Mesendoderm (in vitro differentiated cells): ENCODE measurements around the gene KLF8. TPM values are rescaled to one million over a fixed set of nuclear protein-coding genes. Genes with fewer than 3 reads are reported as not detected.
"Not testable (repeated sequence)": the region's sequence is repeated elsewhere in the genome, so short reads cannot be mapped to it uniquely, and the experiment has no call there.

Experiments used
- DNase-seq: peaks from one replicate; pipeline ENCODE4 v3.0.0; 2013
- H2AK5ac ChIP-seq: 2 replicates; pipeline ENCODE4 v1.6.1; 2013; ENCODE audit warnings: low read length, inconsistent platforms
- H2BK120ac ChIP-seq: 2 replicates; pipeline ENCODE4 v1.6.1; 2013; ENCODE audit warnings: low read depth, mild to moderate bottlenecking, low read length, moderate library complexity, mixed read lengths
- H2BK15ac ChIP-seq: replicated peaks from 2 replicates; pipeline ENCODE4 v1.6.1; 2013; ENCODE audit warnings: low read depth, mild to moderate bottlenecking, moderate library complexity
- H2BK5ac ChIP-seq: 2 replicates; pipeline ENCODE4 v1.6.1; 2013; ENCODE audit warnings: low read length, inconsistent platforms
- H3K18ac ChIP-seq: 2 replicates; pipeline ENCODE4 v1.6.1; 2013; ENCODE audit warnings: mild to moderate bottlenecking, low read length, mixed read lengths
- H3K23ac ChIP-seq: one replicate; pipeline ENCODE4 v1.6.1; 2013; ENCODE audit warnings: low read length
- H3K27ac ChIP-seq: 2 replicates; pipeline ENCODE4 v1.5.1; 2013; ENCODE audit warnings: low read depth, mild to moderate bottlenecking, inconsistent platforms, low read length, moderate library complexity
- H3K27me3 ChIP-seq: 2 replicates; pipeline ENCODE4 v1.6.1; 2013; ENCODE audit warnings: low read length, control low read depth, mild to moderate bottlenecking, inconsistent platforms; ENCODE audit not compliant: insufficient read depth, poor library complexity
- H3K36me3 ChIP-seq: 2 replicates; pipeline ENCODE4 v1.6.1; 2013; ENCODE audit warnings: low read length, inconsistent platforms; ENCODE audit not compliant: control insufficient read depth, insufficient read depth
- H3K4ac ChIP-seq: one replicate; pipeline ENCODE4 v1.6.1; 2013; ENCODE audit warnings: low read depth, mild to moderate bottlenecking, low read length, moderate library complexity
- H3K4me1 ChIP-seq: 2 replicates; pipeline ENCODE4 v1.6.1; 2013; ENCODE audit warnings: low read depth, low read length, inconsistent platforms; ENCODE audit not compliant: control insufficient read depth
- H3K4me2 ChIP-seq: 2 replicates; pipeline ENCODE4 v1.6.1; 2013; ENCODE audit warnings: low read length
- H3K4me3 ChIP-seq: 2 replicates; pipeline ENCODE4 v1.5.1; 2013; ENCODE audit warnings: mild to moderate bottlenecking, low read length
- H3K56ac ChIP-seq: one replicate; pipeline ENCODE4 v1.6.1; 2013; ENCODE audit warnings: low read length
- H3K79me1 ChIP-seq: 2 replicates; pipeline ENCODE4 v1.6.1; 2013; ENCODE audit warnings: low read length, inconsistent platforms
- H3K79me2 ChIP-seq: 2 replicates; pipeline ENCODE4 v1.6.1; 2013; ENCODE audit warnings: mild to moderate bottlenecking, low read length; ENCODE audit not compliant: control insufficient read depth, insufficient read depth
- H3K9ac ChIP-seq: 2 replicates; pipeline ENCODE4 v1.6.1; 2013; ENCODE audit warnings: low read length, inconsistent platforms
- H4K5ac ChIP-seq: one replicate; pipeline ENCODE4 v1.6.1; 2013; ENCODE audit warnings: low read length
- H4K8ac ChIP-seq: one replicate; pipeline ENCODE4 v1.6.1; 2013; ENCODE audit warnings: low read depth, mild to moderate bottlenecking, control low read depth, low read length, moderate library complexity
- WGBS: extraction: QIAGEN DNeasy Blood & Tissue Kit; methylation state at CpG from one replicate; pipeline ENCODE4 v1.1.7; 2013; ENCODE audit warnings: low lambda C conversion rate, missing lambda C conversion rate; ENCODE audit not compliant: insufficient coverage; ENCODE audit errors: extremely low coverage; 5-methylcytosine and 5-hydroxymethylcytosine counted together
- polyA plus RNA-seq, 2 experiments: library from polyadenylated mRNA; stranded (reverse); fragments of 200-250 nt; gene quantifications; one replicate each; pipeline ENCODE4 v1.2.3, GENCODE V29; 2013

The KLF8 gene
- 9.6 TPM for polyA plus RNA-seq (2013, experiment 1 of 2)
- 9.0 TPM for polyA plus RNA-seq (2013, experiment 2 of 2)

DNA sequence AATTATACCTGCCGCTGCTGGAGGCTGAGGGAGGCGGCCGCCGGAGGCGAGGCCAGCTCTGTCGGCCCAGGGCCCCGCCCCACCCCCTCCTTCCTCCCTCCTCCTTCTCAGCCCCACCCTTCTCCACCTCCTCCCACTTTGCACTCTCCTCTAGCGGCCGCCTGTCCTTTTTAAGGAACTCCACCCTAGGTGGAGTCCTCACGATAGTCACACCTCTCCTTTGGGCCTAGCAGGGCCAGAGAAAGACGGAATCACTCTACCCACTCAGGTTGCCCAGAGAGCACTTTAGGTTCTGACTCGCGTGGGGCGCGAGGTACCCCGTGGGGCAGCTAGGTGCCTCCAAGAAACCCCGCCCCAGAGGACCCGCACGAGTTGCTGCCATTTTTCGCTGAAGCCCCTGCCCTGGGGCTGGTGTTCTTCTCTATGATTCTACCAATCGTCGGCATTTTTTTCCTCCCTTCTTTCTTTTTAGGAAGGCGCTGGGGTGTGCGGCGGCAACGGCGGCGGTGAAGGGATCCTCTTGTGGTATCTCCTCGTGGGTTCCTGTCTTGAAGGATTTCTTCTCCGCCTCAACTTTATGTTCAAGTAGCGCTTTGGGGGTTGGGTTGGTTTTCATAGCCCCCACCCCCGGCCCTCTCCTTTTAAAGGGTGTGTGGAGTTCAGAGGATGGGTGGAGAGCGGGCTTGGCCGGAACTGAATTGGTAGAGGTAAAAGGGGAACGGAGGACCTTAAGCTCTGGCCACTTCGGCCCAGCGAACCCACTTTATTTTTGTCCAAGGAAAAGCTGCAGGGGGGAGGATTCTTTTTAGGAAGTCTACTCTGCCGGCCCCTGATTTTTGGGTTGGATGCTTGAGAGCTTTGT lies at the start of gene KLF8:
TSS of gene KLF8 (plus strand) at position 136 of the 862 bp plus-strand sequence. CDS start 979 bp downstream, outside the sequence.
- Histone ChIP-seq H2BK15ac (no peak within 1 kb of the TSS), H4K5ac (no peak within 1 kb of the TSS), H3K79me2 (peaks cover 8% of the 10 kb centered on the region), H3K9ac (peak within 1 kb of the TSS; percentile 77), H3K4ac (peak within 1 kb of the TSS; percentile 81), H3K4me1 (no peaks in the 10 kb centered on the region), H3K79me1 (no peaks in the 10 kb centered on the region), H2AK5ac (no peak within 1 kb of the TSS), H3K27me3 (no peaks in the 10 kb centered on the region), H3K18ac (peak within 1 kb of the TSS; percentile 94), H3K23ac (no peak within 1 kb of the TSS), H3K36me3 (no peaks in the 10 kb centered on the region), H2BK120ac (no peak within 1 kb of the TSS), H3K4me3 (peak within 1 kb of the TSS; percentile 62), H4K8ac (no peak within 1 kb of the TSS), H3K56ac (peak within 1 kb of the TSS; percentile 71), H3K27ac (peak within 1 kb of the TSS; percentile 83), H3K4me2 (peak within 1 kb of the TSS; percentile 50), H2BK5ac (no peak within 1 kb of the TSS)
- WGBS = no CpG with 5 or more reads among the region's 38 CpGs
- peak; percentile 90 for DNase-seq

- H3K79me2 ChIP-seq, H3K56ac ChIP-seq, H2BK120ac ChIP-seq, H3K27me3 ChIP-seq, H3K4me1 ChIP-seq, H2BK15ac ChIP-seq, DNase-seq, H3K23ac ChIP-seq, H2BK5ac ChIP-seq, H2AK5ac ChIP-seq, H3K4me2 ChIP-seq, H4K5ac ChIP-seq, H3K9ac ChIP-seq, H3K4me3 ChIP-seq, H3K36me3 ChIP-seq, H3K18ac ChIP-seq, H3K4ac ChIP-seq, H3K79me1 ChIP-seq, H4K8ac ChIP-seq, H3K27ac ChIP-seq: not testable (repeated sequence)
- no CpG with 5 or more reads among the region's 2 CpGs for WGBS
Observed at GRCh38 chrX:56206945-56207344, 25.2 kb upstream of the KLF8 start.

DNA sequence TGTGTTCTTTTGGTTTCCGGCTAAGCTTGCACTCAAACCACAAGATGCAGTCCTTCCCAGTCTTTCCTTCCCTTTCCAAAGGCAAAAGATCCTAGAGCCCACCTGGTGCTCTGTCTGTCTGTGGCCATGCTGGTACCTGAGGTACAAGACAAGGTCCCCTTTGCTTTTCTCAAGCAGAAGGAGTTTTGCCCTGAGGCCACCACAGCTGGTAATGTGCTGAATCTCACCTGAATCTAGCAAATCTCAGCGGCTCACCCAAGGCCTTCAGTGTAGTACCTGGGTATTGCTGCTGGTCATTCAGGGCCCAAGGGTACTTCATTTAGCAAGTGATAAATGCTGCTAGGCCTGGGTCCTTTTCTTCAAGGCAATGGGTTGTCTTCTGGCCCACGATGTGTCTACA lies 20.5 kb upstream of the KLF8 start:
- Histone ChIP-seq H2BK120ac (no peak overlapping the region), H3K27ac (no peak overlapping the region), H3K79me1 (no peaks in the 10 kb centered on the region), H2BK15ac (no peak overlapping the region), H3K56ac (no peak overlapping the region), H4K5ac (no peak overlapping the region), H3K4me1 (no peaks in the 10 kb centered on the region), H3K18ac (no peak overlapping the region), H3K23ac (no peak overlapping the region), H4K8ac (no peak overlapping the region), H3K27me3 (no peaks in the 10 kb centered on the region), H3K4me3 (no peak overlapping the region), H3K4me2 (no peak overlapping the region), H3K4ac (no peak overlapping the region), H3K9ac (no peak overlapping the region), H2BK5ac (no peak overlapping the region), H3K79me2 (no peaks in the 10 kb centered on the region), H2AK5ac (no peak overlapping the region), H3K36me3 (no peaks in the 10 kb centered on the region)
- WGBS = no CpG with 5 or more reads among the region's 3 CpGs
- no peak for DNase-seq

- Histone ChIP-seq H3K4me1 (no peaks in the 10 kb centered on the region), H2AK5ac (no peak overlapping the region), H2BK5ac (no peak overlapping the region), H3K9ac (no peak overlapping the region), H2BK15ac (no peak overlapping the region), H3K27me3 (no peaks in the 10 kb centered on the region), H3K36me3 (no peaks in the 10 kb centered on the region), H3K79me2 (no peaks in the 10 kb centered on the region), H3K4me2 (no peak overlapping the region), H3K4ac (no peak overlapping the region), H3K18ac (no peak overlapping the region), H4K5ac (no peak overlapping the region), H3K79me1 (no peaks in the 10 kb centered on the region), H4K8ac (no peak overlapping the region), H3K4me3 (no peak overlapping the region), H3K56ac (no peak overlapping the region), H2BK120ac (no peak overlapping the region), H3K23ac (no peak overlapping the region), H3K27ac (no peak overlapping the region)
- no peak for DNase-seq
- no CpG with 5 or more reads among the region's 1 CpG for WGBS
Observed at GRCh38 chrX:56216332-56216731, 15.8 kb upstream of the KLF8 start.

DNA sequence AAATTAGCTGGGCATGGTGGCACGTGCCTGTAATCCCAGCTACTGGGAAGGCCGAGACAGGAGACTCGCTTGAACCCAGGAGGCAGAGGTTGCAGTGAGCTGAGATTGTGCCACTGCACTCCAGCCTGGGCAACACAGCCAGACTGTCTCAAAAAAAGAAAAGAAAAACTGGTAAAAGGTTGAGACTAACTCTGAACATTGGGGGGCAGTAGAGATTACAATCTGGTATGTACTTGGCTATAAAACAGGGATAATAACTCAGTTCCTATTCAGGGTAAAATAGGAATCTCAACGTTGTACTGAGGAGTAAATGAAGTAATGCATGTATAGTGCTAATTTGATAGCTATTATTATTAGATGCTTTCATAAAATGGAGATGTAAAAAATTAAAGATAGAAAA lies 12.5 kb upstream of the KLF8 start:
- no CpG with 5 or more reads among the region's 4 CpGs for WGBS
- H3K23ac ChIP-seq = no peak overlapping the region
- no peak overlapping the region for H4K8ac ChIP-seq
- no peak overlapping the region for H2BK120ac ChIP-seq
- no peaks in the 10 kb centered on the region for H3K4me1 ChIP-seq
- H2AK5ac ChIP-seq = no peak overlapping the region
- no peak overlapping the region for H2BK15ac ChIP-seq
- no peak overlapping the region for H3K9ac ChIP-seq
- H3K18ac ChIP-seq = no peak overlapping the region
- DNase-seq = peak; percentile 11
- no peaks in the 10 kb centered on the region for H3K79me2 ChIP-seq
- H3K27ac ChIP-seq = no peak overlapping the region
- no peak overlapping the region for H3K4ac ChIP-seq
- no peak overlapping the region for H2BK5ac ChIP-seq
- no peak overlapping the region for H3K4me3 ChIP-seq
- no peaks in the 10 kb centered on the region for H3K36me3 ChIP-seq
- no peak overlapping the region for H4K5ac ChIP-seq
- H3K56ac ChIP-seq = no peak overlapping the region
- H3K79me1 ChIP-seq = no peaks in the 10 kb centered on the region
- no peaks in the 10 kb centered on the region for H3K27me3 ChIP-seq
- no peak overlapping the region for H3K4me2 ChIP-seq
